IMR-90 (cell line): ENCODE data around the gene UBN1. TPM values are rescaled to one million over a fixed set of nuclear protein-coding genes. Genes with fewer than 3 reads are reported as not detected.

Experiments used
- ATAC-seq: fragments of 200-7000 bp; cut with Tn5 transposase; 2 replicates; pipeline ENCODE4 v1.9.1; 2020; ENCODE audit warnings: low read depth, mild to moderate bottlenecking, moderate library complexity
- BruUV-seq: library from RNA; stranded (reverse); fragments of 400-500 nt; replicated peaks from 2 replicates; lab custom pipeline; 2021; lab: Mats Ljungman, UMichigan
- CTCF ChIA-PET: fragments of 300-600 bp; formaldehyde crosslinking; extraction: SDS; loops from one replicate; lab custom pipeline; 2021; ENCODE audit warnings: antibody characterized with exemption; lab: Yijun Ruan, JAX
- POLR2A ChIA-PET: fragments of 300-600 bp; sonication (Branson Sonifier 250); formaldehyde crosslinking; loops from one replicate; lab custom pipeline; 2022; ENCODE audit warnings: antibody characterized with exemption; ENCODE audit not compliant: unreplicated experiment; lab: Charles Lee
- DNase-seq: peaks from one replicate; pipeline ENCODE4 v3.0.0; 2013
- H2AFZ ChIP-seq: replicated peaks from 2 replicates; pipeline ENCODE3; 2013; ENCODE audit warnings: low read length, mild to moderate bottlenecking; ENCODE audit not compliant: poor library complexity
- H2AK5ac ChIP-seq: 2 replicates; pipeline ENCODE4 v1.6.1; 2013; ENCODE audit warnings: low read depth, low read length, inconsistent platforms
- H2AK9ac ChIP-seq: replicated peaks from 2 replicates; pipeline ENCODE3; 2013; ENCODE audit warnings: mild to moderate bottlenecking, low read depth, low read length, moderate library complexity; ENCODE audit not compliant: poor library complexity
- H2BK120ac ChIP-seq: 2 replicates; pipeline ENCODE4 v1.6.1; 2013; ENCODE audit warnings: low read depth, low read length, inconsistent platforms
- H2BK15ac ChIP-seq: 3 replicates; pipeline ENCODE4 v1.6.1; 2013; ENCODE audit warnings: low read depth, low read length, inconsistent platforms
- H2BK20ac ChIP-seq: 2 replicates; pipeline ENCODE4 v1.6.1; 2013; ENCODE audit warnings: low read depth, mild to moderate bottlenecking, inconsistent platforms, low read length, moderate library complexity
- H2BK5ac ChIP-seq: 2 replicates; pipeline ENCODE4 v1.6.1; 2013; ENCODE audit warnings: mild to moderate bottlenecking, low read depth, low read length, inconsistent platforms; ENCODE audit not compliant: poor library complexity, severe bottlenecking
- H3K14ac ChIP-seq: replicated peaks from 2 replicates; pipeline ENCODE4 v1.6.1; 2013; ENCODE audit warnings: low read depth, low read length, inconsistent platforms
- H3K18ac ChIP-seq: 2 replicates; pipeline ENCODE4 v1.6.1; 2013; ENCODE audit warnings: low read depth, low read length, control low read depth
- H3K23ac ChIP-seq: 2 replicates; pipeline ENCODE4 v1.6.1; 2013; ENCODE audit warnings: low read depth, low read length, inconsistent platforms
- H3K27ac ChIP-seq: 2 replicates; pipeline ENCODE4 v1.5.1; 2013; ENCODE audit warnings: mild to moderate bottlenecking, control low read depth, low read length; ENCODE audit not compliant: insufficient read depth
- H3K27me3 ChIP-seq: 2 replicates; pipeline ENCODE4 v1.6.1; 2013; ENCODE audit warnings: low read length; ENCODE audit not compliant: control insufficient read depth, insufficient read depth
- H3K36me3 ChIP-seq: 2 replicates; pipeline ENCODE4 v1.6.1; 2013; ENCODE audit warnings: low read length, mixed read lengths; ENCODE audit not compliant: control insufficient read depth, insufficient read depth
- H3K4ac ChIP-seq: 2 replicates; pipeline ENCODE4 v1.6.1; 2013; ENCODE audit warnings: low read depth, low read length, inconsistent platforms
- H3K4me1 ChIP-seq: 2 replicates; pipeline ENCODE4 v1.6.1; 2013; ENCODE audit warnings: low read length, mixed read lengths; ENCODE audit not compliant: control insufficient read depth, insufficient read depth
- H3K4me2 ChIP-seq: 2 replicates; pipeline ENCODE4 v1.6.1; 2013; ENCODE audit warnings: low read depth, mild to moderate bottlenecking, control low read depth, low read length, moderate library complexity
- H3K4me3 ChIP-seq: 2 replicates; pipeline ENCODE4 v1.5.1; 2013; ENCODE audit warnings: low read depth, mild to moderate bottlenecking, control low read depth, low read length, moderate library complexity; ENCODE audit not compliant: insufficient read depth
- H3K56ac ChIP-seq: 2 replicates; pipeline ENCODE4 v1.6.1; 2013; ENCODE audit warnings: low read length, inconsistent platforms; ENCODE audit not compliant: insufficient read depth; ENCODE audit errors: extremely low read depth
- H3K79me1 ChIP-seq, 2 experiments: 2 replicates each; pipeline ENCODE4 v1.6.1; 2013; ENCODE audit warnings: low read length in 2 of 2, inconsistent platforms in 1 of 2, low read depth in 1 of 2
- H3K9ac ChIP-seq: 2 replicates; pipeline ENCODE4 v1.6.1; 2013; ENCODE audit warnings: low read depth, low read length, control low read depth
- H3K9me1 ChIP-seq: 2 replicates; pipeline ENCODE4 v1.6.1; 2013; ENCODE audit warnings: low read length, inconsistent platforms; ENCODE audit not compliant: insufficient read depth
- H3K9me3 ChIP-seq: 2 replicates; pipeline ENCODE4 v1.6.1; 2013; ENCODE audit warnings: low read length; ENCODE audit not compliant: control insufficient read depth, insufficient read depth
- H4K20me1 ChIP-seq: 2 replicates; pipeline ENCODE4 v1.6.1; 2013; ENCODE audit warnings: low read length, inconsistent platforms; ENCODE audit not compliant: insufficient read depth
- H4K5ac ChIP-seq: 2 replicates; pipeline ENCODE4 v1.6.1; 2013; ENCODE audit warnings: mild to moderate bottlenecking, low read depth, low read length, control low read depth
- H4K8ac ChIP-seq, 2 experiments: 2 replicates each; pipeline ENCODE4 v1.6.1; 2013; ENCODE audit warnings: low read depth in 2 of 2, low read length in 2 of 2, control low read depth in 1 of 2, inconsistent platforms in 1 of 2
- H4K91ac ChIP-seq: 2 replicates; pipeline ENCODE4 v1.6.1; 2013; ENCODE audit warnings: low read depth, low read length, inconsistent platforms; ENCODE audit not compliant: insufficient read depth
- RAD21 ChIP-seq: IDR thresholded peaks from 2 replicates; pipeline ENCODE4 v1.6.1; 2012; ENCODE audit warnings: low read length, improper control_type of control experiment
- WGBS, 2 experiments: methylation state at CpG; one replicate each; pipeline versions ENCODE4 v1.1.5 to v1.1.7; 2013; ENCODE audit warnings: missing lambda C conversion rate in 2 of 2; ENCODE audit not compliant: insufficient read length in 1 of 2; ENCODE audit errors: extremely low coverage in 2 of 2; 5-methylcytosine and 5-hydroxymethylcytosine counted together
- dilution Hi-C: fragments of 300-500 bp; cut with HindIII; formaldehyde crosslinking; loops from one replicate; pipeline ENCODE4 v1.14.3; 2018; ENCODE audit warnings: low sequenced_read_pairs; ENCODE audit not compliant: unreplicated experiment
- in situ Hi-C: fragments of 300-500 bp; cut with MboI; formaldehyde crosslinking; loops from 3 replicates; pipeline ENCODE4 v1.14.3; 2019; ENCODE audit warnings: low sequenced_read_pairs, inconsistent platforms, mixed read lengths
- intact Hi-C: fragments of 100-400 bp; cut with micrococcal nuclease; formaldehyde crosslinking; loops from 2 replicates; pipeline ENCODE4 v1.10.0; 2022
- polyA plus RNA-seq, 3 experiments: library from polyadenylated mRNA; depleted of rRNA; stranded (reverse); fragments of >200 nt; gene quantifications; 2 replicates each; pipeline ENCODE4 v1.2.3, GENCODE V29; 2012; ENCODE audit warnings: low replicate concordance in 1 of 3
- total RNA-seq: library from RNA; depleted of rRNA; stranded (reverse); fragments of >200 nt; gene quantifications from 2 replicates; pipeline ENCODE4 v1.2.3, GENCODE V29; 2012

Gene UBN1
- total and polyA plus RNA-seq, 2 of the 4 experiments (the other 2 are of a cell fraction): 5.7 to 16.3 TPM

DNA sequence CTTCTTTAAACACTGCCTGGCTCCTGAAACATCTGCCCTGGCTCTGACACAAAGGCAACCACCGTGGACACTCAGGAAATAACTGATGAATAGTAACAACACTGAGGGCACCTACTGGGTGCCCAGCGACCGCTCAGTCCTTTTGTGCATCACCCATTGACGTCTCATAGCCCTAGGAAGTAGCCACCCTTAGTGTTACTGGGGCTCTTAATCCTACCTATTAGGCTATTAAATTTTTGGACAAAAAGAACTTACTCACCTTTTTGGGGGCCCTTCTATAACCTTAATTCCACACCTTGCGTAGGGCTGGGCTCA is 78.0 kb downstream of the UBN1 start:
- no peak overlapping the region for H2AFZ ChIP-seq
- peaks cover 25% of the 10 kb centered on the region for H3K27me3 ChIP-seq
- no TSS peak for BruUV-seq
- H4K5ac ChIP-seq: no peak overlapping the region
- no peak overlapping the region for H3K4ac ChIP-seq
- H3K4me1 ChIP-seq: peaks cover 2% of the 10 kb centered on the region; the same call in 1 of the 2 replicates
- no peak overlapping the region for H2BK120ac ChIP-seq
- ChIA-PET CTCF (no interaction called here), POLR2A (no interaction called here)
- H3K23ac ChIP-seq: no peak overlapping the region
- H3K56ac ChIP-seq: no peak overlapping the region
- no peak overlapping the region for H3K27ac ChIP-seq
- in situ Hi-C loops (no loop called here), intact Hi-C loops (no loop called here), dilution Hi-C loops (no loop called here)
- H2AK9ac ChIP-seq: no peak overlapping the region
- no peak overlapping the region for H2BK15ac ChIP-seq
- H4K8ac ChIP-seq: no peak overlapping the region
- H3K79me1 ChIP-seq: no peaks in the 10 kb centered on the region
- no peak for TF ChIP-seq RAD21
- 20% methylated on average over 1 of the region's 5 CpGs; no CpG with 5 or more reads in 1 of the 2 experiments for WGBS, 2 experiments
- no peak overlapping the region for H4K91ac ChIP-seq
- H3K9ac ChIP-seq: no peak overlapping the region
- no peak overlapping the region for H3K14ac ChIP-seq
- no peaks in the 10 kb centered on the region for H3K9me1 ChIP-seq
- H2BK20ac ChIP-seq: no peak overlapping the region
- H3K4me2 ChIP-seq: no peak overlapping the region
- ATAC-seq: no peak
- no peaks in the 10 kb centered on the region for H4K20me1 ChIP-seq
- H2BK5ac ChIP-seq: no peak overlapping the region
- peaks cover 10% of the 10 kb centered on the region for H3K9me3 ChIP-seq
- no peak overlapping the region for H2AK5ac ChIP-seq
- no peak for DNase-seq
- no peak overlapping the region for H3K4me3 ChIP-seq
- no peaks in the 10 kb centered on the region for H3K36me3 ChIP-seq
- H3K18ac ChIP-seq: no peak overlapping the region
